Epithelial cell of prostate (primary cell): ENCODE results near the gene PRODH2.
"Not testable (repeated sequence)": the region's sequence is repeated elsewhere in the genome, so short reads cannot be mapped to it uniquely, and the experiment has no call there.

Experiments
- DNase-seq: peaks from one replicate; pipeline ENCODE4 v3.0.0-alpha.2; 2011; ENCODE audit warnings: low read depth, low spot score
- H3K27ac ChIP-seq: fragments of 450-650 bp; 2 replicates; pipeline ENCODE4 v1.5.1; 2017; ENCODE audit warnings: mild to moderate bottlenecking

Gene PRODH2

GRCh38 chr19:35805526-35806102 is 7.0 kb downstream of the PRODH2 start:
- no peak overlapping the region for H3K27ac ChIP-seq
- no peak for DNase-seq

GRCh38 chr19:35801828-35802227 is 10.8 kb downstream of the PRODH2 start:
- DNase-seq = no peak

GRCh38 chr19:35797663-35798062 is 15.0 kb downstream of the PRODH2 start:
- DNase-seq = no peak
- H3K27ac ChIP-seq = no peak overlapping the region

More at GRCh38 chr19:35801828-35802227, 10.8 kb downstream of the PRODH2 start:
- H3K27ac ChIP-seq = no peak overlapping the region

- no peak for DNase-seq
- no peak overlapping the region for H3K27ac ChIP-seq
These were observed 15.8 kb downstream of the PRODH2 start for GRCh38 chr19:35796645-35797542.

GRCh38 chr19:35795564-35795963 is 17.1 kb downstream of the PRODH2 start:
- not testable (repeated sequence) for H3K27ac ChIP-seq, DNase-seq

- no peak for DNase-seq
These were observed 19.1 kb downstream of the PRODH2 start for GRCh38 chr19:35793381-35794165.

GRCh38 chr19:35792888-35793287 is 19.8 kb downstream of the PRODH2 start:
- DNase-seq = no peak
- H3K27ac ChIP-seq = no peak overlapping the region

More at GRCh38 chr19:35793381-35794165, 19.1 kb downstream of the PRODH2 start:
- H3K27ac ChIP-seq = no peak overlapping the region

- no peak overlapping the region for H3K27ac ChIP-seq
- DNase-seq = no peak
These were observed 20.3 kb downstream of the PRODH2 start for GRCh38 chr19:35792312-35792711.

GRCh38 chr19:35791814-35792279 is 20.8 kb downstream of the PRODH2 start:
- no peak overlapping the region for H3K27ac ChIP-seq
- DNase-seq = no peak

- no peak overlapping the region for H3K27ac ChIP-seq
- no peak for DNase-seq
These were observed 21.4 kb downstream of the PRODH2 start for GRCh38 chr19:35790981-35791813.

GRCh38 chr19:35789978-35790944 is 22.4 kb downstream of the PRODH2 start:
- no peak for DNase-seq
- H3K27ac ChIP-seq = no peak overlapping the region

- DNase-seq = no peak
- no peak overlapping the region for H3K27ac ChIP-seq
These were observed 23.3 kb downstream of the PRODH2 start for GRCh38 chr19:35789195-35789977.

- no peak overlapping the region for H3K27ac ChIP-seq
- DNase-seq = no peak
These were observed 24.3 kb downstream of the PRODH2 start for GRCh38 chr19:35788205-35788960.

GRCh38 chr19:35787227-35787799 is 25.3 kb downstream of the PRODH2 start:
- no peak for DNase-seq

GRCh38 chr19:35786299-35787160 is 26.1 kb downstream of the PRODH2 start:
- DNase-seq = no peak
- no peak overlapping the region for H3K27ac ChIP-seq

More at GRCh38 chr19:35787227-35787799, 25.3 kb downstream of the PRODH2 start:
- no peak overlapping the region for H3K27ac ChIP-seq

- H3K27ac ChIP-seq = no peak overlapping the region
- no peak for DNase-seq
These were observed 27.4 kb downstream of the PRODH2 start for GRCh38 chr19:35785339-35785627.
